GM23338 (cell line): Measurements from ENCODE around the gene ANAPC13. TPM values are rescaled to one million over a fixed set of nuclear protein-coding genes. Genes with fewer than 3 reads are reported as not detected.

Experiments
- ATAC-seq: fragments of 200-7000 bp; cut with Tn5 transposase; 3 replicates; pipeline ENCODE4 v1.9.1; 2020
- DNase-seq: peaks from one replicate; pipeline ENCODE4 v3.0.0-alpha.2; 2015; ENCODE audit warnings: low spot score
- H2AFZ ChIP-seq: fragments of 200-600 bp; sonication (generic); 2 replicates; pipeline ENCODE4 v1.8.0; 2016; ENCODE audit warnings: antibody characterized with exemption, mild to moderate bottlenecking, moderate library complexity
- H3F3A ChIP-seq: fragments of 200-600 bp; sonication (generic); replicated peaks from 2 replicates; pipeline ENCODE4 v1.8.0; 2017; ENCODE audit warnings: antibody characterized with exemption, mixed run types, low read depth
- H3K27ac ChIP-seq: fragments of 200-600 bp; sonication (generic); 2 replicates; pipeline ENCODE4 v1.6.1; 2016; ENCODE audit warnings: low read depth
- H3K27me3 ChIP-seq: fragments of 200-600 bp; sonication (generic); 2 replicates; pipeline ENCODE4 v1.8.0; 2016; ENCODE audit warnings: mild to moderate bottlenecking, mixed run types, moderate library complexity; ENCODE audit not compliant: insufficient read depth
- H3K36me3 ChIP-seq: fragments of 200-600 bp; sonication (generic); 2 replicates; pipeline ENCODE4 v1.8.0; 2016; ENCODE audit warnings: mild to moderate bottlenecking; ENCODE audit not compliant: insufficient read depth
- H3K4me1 ChIP-seq: fragments of 200-600 bp; sonication (generic); 2 replicates; pipeline ENCODE4 v1.8.0; 2016; ENCODE audit warnings: mild to moderate bottlenecking, moderate library complexity; ENCODE audit not compliant: insufficient read depth
- H3K4me2 ChIP-seq: fragments of 200-600 bp; sonication (generic); 2 replicates; pipeline ENCODE4 v1.7.1; 2017; ENCODE audit warnings: mixed run types
- H3K4me3 ChIP-seq: fragments of 200-600 bp; sonication (generic); 2 replicates; pipeline ENCODE4 v1.6.1; 2016; ENCODE audit warnings: mixed run types
- H3K79me2 ChIP-seq: fragments of 200-600 bp; sonication (generic); replicated peaks from 2 replicates; pipeline ENCODE4 v1.8.0; 2017; ENCODE audit warnings: mild to moderate bottlenecking; ENCODE audit not compliant: insufficient read depth
- H3K9me2 ChIP-seq: fragments of 200-600 bp; sonication (generic); 2 replicates; pipeline ENCODE4 v1.8.0; 2017; ENCODE audit not compliant: insufficient read depth
- H4K20me1 ChIP-seq: fragments of 200-600 bp; sonication (generic); replicated peaks from 2 replicates; pipeline ENCODE4 v1.8.0; 2017; ENCODE audit warnings: mild to moderate bottlenecking; ENCODE audit not compliant: insufficient read depth
- H3K27ac Mint-ChIP-seq: 2 replicates; pipeline ENCODE4 v1.8.0; 2020; ENCODE audit warnings: inconsistent platforms, mild to moderate bottlenecking, moderate library complexity, mixed read lengths
- H3K27me3 Mint-ChIP-seq: 3 replicates; pipeline ENCODE4 v1.8.0; 2022; ENCODE audit warnings: low read depth, mild to moderate bottlenecking, moderate library complexity, mixed read lengths, inconsistent platforms; ENCODE audit not compliant: insufficient read depth, poor library complexity
- H3K36me3 Mint-ChIP-seq: 3 replicates; pipeline ENCODE4 v1.8.0; 2021; ENCODE audit warnings: low read depth, mild to moderate bottlenecking, inconsistent platforms, moderate library complexity, mixed read lengths
- H3K4me1 Mint-ChIP-seq: 3 replicates; pipeline ENCODE4 v1.8.0; 2020; ENCODE audit warnings: mild to moderate bottlenecking, inconsistent platforms, mixed read lengths
- H3K4me3 Mint-ChIP-seq: 3 replicates; pipeline ENCODE4 v1.8.0; 2021; ENCODE audit warnings: moderate library complexity, mild to moderate bottlenecking, inconsistent platforms, mixed read lengths
- H3K9me3 Mint-ChIP-seq: 3 replicates; pipeline ENCODE4 v1.8.0; 2020; ENCODE audit warnings: moderate library complexity, mild to moderate bottlenecking, inconsistent platforms, mixed read lengths
- EZH2 ChIP-seq: fragments of 200-600 bp; sonication (generic); IDR thresholded peaks from one replicate; pipeline ENCODE4 v1.8.0; 2017; ENCODE audit warnings: antibody characterized with exemption, mild to moderate bottlenecking, low read depth; ENCODE audit not compliant: unreplicated experiment
- JUNB ChIP-seq: IDR thresholded peaks from one replicate; pipeline ENCODE4 v1.6.1; 2016; ENCODE audit warnings: antibody characterized with exemption; ENCODE audit not compliant: unreplicated experiment
- REST ChIP-seq: IDR thresholded peaks from one replicate; pipeline ENCODE4 v1.6.1; 2018; ENCODE audit warnings: antibody characterized with exemption; ENCODE audit not compliant: unreplicated experiment
- STAT1 ChIP-seq: IDR thresholded peaks from one replicate; pipeline ENCODE4 v1.6.1; 2016; ENCODE audit warnings: antibody characterized with exemption; ENCODE audit not compliant: unreplicated experiment
- ZNF114 ChIP-seq: fragments of 250-450 bp; sonication (Bioruptor Pico); IDR thresholded peaks from 2 replicates; pipeline ENCODE4 v1.5.0; 2020; ENCODE audit warnings: mild to moderate bottlenecking, moderate library complexity
- polyA plus RNA-seq: library from polyadenylated mRNA; unstranded; fragments of >200 nt; fragmentation: Nextera tagmentation; extraction: Ambion mirVana; gene quantifications from 2 replicates; pipeline ENCODE4 v1.2.1, GENCODE V29; 2016
- total RNA-seq: library from RNA; depleted of rRNA; stranded (reverse); fragments of >200 nt; shearing (Covaris generic); gene quantifications from 2 replicates; pipeline ENCODE4 v1.2.3, GENCODE V29; 2014
- TF ChIP-seq, protein P1 (sequence below), 2 experiments: fragments of 200-600 bp in 1 of 2; sonication (generic) in 1 of 2; conservative IDR thresholded peaks; 2 replicates each; pipeline versions ENCODE4 v1.5.1 to v1.6.1; 2016 to 2017; ENCODE audit warnings: antibody characterized with exemption in 2 of 2, low read depth in 2 of 2, mild to moderate bottlenecking in 2 of 2, moderate library complexity in 1 of 2

Gene ANAPC13
- total and polyA plus RNA-seq, 2 experiments from 2014 or later, result 44.4 to 76.8 TPM

DNA sequence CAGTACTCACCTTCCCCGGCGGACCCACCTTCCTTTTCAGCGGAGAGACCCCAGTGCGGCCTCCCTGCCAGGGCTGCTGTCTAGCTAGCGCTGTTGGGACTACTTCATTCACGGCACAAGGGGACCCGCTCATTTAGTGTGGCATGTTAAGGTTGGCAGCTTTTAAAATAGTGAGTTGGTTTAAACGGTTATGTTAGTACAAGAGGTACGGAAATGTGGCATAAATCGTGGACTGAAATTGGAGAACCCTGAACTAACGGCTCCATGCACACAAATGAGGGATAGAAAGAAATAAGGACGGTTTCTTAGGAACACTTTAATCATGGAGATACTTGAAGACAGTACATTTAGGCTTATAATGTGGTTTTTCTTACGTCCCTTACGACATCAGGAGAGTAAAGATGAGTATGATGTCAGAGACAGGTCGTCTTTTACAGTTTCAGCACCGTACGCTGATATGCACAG lies 824 bp upstream of the ANAPC13 start:
- Histone ChIP-seq H3K27me3 (no peaks in the 10 kb centered on the region), H4K20me1 (peaks cover 4% of the 10 kb centered on the region; the same call in 1 of the 2 replicates), H3F3A (0 out of 2 replicates have a peak, but pooled peaks cover 3% of the 10 kb centered on the region), H3K4me1 (peaks cover 14% of the 10 kb centered on the region), H2AFZ (peak overlapping the region; percentile 85), H3K9me2 (no peaks in the 10 kb centered on the region), H3K4me3 (peak overlapping the region; percentile 82), H3K36me3 (peaks cover 10% of the 10 kb centered on the region; the same call in 1 of the 2 replicates), H3K4me2 (peak overlapping the region; percentile 91), H3K27ac (peak overlapping the region; percentile 81), H3K79me2 (peaks cover 52% of the 10 kb centered on the region)
- ATAC-seq, result peak; percentile 61
- H3K4me3 Mint-ChIP-seq, result peak overlapping the region; percentile 91
- DNase-seq, result peak; percentile 42
- H3K27ac Mint-ChIP-seq, result peak overlapping the region; percentile 68; the same call in 1 of the 2 replicates
- H3K27me3 Mint-ChIP-seq, result peaks cover 9% of the 10 kb centered on the region
- TF ChIP-seq, protein P1, sequence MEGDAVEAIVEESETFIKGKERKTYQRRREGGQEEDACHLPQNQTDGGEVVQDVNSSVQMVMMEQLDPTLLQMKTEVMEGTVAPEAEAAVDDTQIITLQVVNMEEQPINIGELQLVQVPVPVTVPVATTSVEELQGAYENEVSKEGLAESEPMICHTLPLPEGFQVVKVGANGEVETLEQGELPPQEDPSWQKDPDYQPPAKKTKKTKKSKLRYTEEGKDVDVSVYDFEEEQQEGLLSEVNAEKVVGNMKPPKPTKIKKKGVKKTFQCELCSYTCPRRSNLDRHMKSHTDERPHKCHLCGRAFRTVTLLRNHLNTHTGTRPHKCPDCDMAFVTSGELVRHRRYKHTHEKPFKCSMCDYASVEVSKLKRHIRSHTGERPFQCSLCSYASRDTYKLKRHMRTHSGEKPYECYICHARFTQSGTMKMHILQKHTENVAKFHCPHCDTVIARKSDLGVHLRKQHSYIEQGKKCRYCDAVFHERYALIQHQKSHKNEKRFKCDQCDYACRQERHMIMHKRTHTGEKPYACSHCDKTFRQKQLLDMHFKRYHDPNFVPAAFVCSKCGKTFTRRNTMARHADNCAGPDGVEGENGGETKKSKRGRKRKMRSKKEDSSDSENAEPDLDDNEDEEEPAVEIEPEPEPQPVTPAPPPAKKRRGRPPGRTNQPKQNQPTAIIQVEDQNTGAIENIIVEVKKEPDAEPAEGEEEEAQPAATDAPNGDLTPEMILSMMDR (conservative IDR thresholded peaks at IDR 0.05; ENCODE audit: low read depth in 2 of 2), result no peak
- TF ChIP-seq ZNF114 (CRISPR knock-in tag) (no peak), REST (no peak)
- peaks cover 20% of the 10 kb centered on the region for H3K36me3 Mint-ChIP-seq
- H3K9me3 Mint-ChIP-seq, result no peaks in the 10 kb centered on the region
- peaks cover 22% of the 10 kb centered on the region for H3K4me1 Mint-ChIP-seq

DNA sequence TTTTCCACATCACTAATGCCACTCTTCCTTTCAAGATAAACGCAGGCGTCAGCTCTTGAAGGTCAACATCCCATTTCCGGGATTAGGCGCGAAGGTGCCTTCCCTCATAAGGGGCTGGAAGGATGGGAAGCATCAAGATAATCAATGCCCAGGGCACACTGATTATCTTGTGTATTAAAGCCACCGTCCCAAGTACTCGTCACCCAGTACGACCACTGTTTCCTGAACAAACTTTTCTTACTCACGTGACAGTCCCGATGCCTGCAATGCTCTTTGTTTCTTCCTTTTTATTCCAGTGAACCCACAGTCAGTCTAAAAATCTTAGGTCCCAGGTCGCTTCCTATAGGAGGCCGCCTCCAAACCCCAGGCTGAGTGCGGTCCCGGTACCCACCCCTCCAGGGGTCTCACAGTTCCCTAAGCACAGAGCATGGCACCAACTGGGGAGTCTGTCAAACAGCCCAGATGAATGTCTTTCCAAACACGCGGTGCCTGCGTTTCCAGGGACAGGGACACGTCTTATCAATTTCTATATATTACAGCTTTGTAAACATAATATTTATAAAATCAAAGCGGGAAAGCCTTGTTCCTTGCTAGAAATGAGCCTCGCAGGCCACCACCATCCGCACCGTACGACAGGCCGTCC lies 589 bp downstream of the ANAPC13 start:
- H3K27me3 ChIP-seq, result no peaks in the 10 kb centered on the region
- Mint-ChIP-seq H3K9me3 (no peaks in the 10 kb centered on the region), H3K27ac (peak overlapping the region; percentile 96), H3K36me3 (peaks cover 32% of the 10 kb centered on the region), H3K4me3 (peak overlapping the region; percentile 91), H3K4me1 (peaks cover 22% of the 10 kb centered on the region), H3K27me3 (peaks cover 9% of the 10 kb centered on the region)
- H3F3A ChIP-seq, result 0 out of 2 replicates have a peak, but pooled peaks cover 3% of the 10 kb centered on the region
- peaks cover 42% of the 10 kb centered on the region for H3K79me2 ChIP-seq
- H3K4me3 ChIP-seq, result peak overlapping the region; percentile 82
- ATAC-seq, result peak; percentile 24
- peaks cover 4% of the 10 kb centered on the region; the same call in 1 of the 2 replicates for H4K20me1 ChIP-seq
- H3K27ac ChIP-seq, result peak overlapping the region; percentile 55
- peak; percentile 85 for DNase-seq
- H3K4me2 ChIP-seq, result peak overlapping the region; percentile 98
- peak overlapping the region; percentile 89 for H2AFZ ChIP-seq
- H3K4me1 ChIP-seq, result peaks cover 14% of the 10 kb centered on the region
- H3K9me2 ChIP-seq, result no peaks in the 10 kb centered on the region
- peaks cover 21% of the 10 kb centered on the region; the same call in 1 of the 2 replicates for H3K36me3 ChIP-seq
- TF ChIP-seq JUNB (no peak), REST (no peak), EZH2 (no peak), STAT1 (no peak)
